H1 (cell line): ENCODE results near the gene EML4.

ENCODE experiments used
- CEBPB ChIP-seq: IDR thresholded peaks from 2 replicates; pipeline ENCODE4 v1.6.1; 2012; ENCODE audit warnings: low read depth, low read length
- JUN ChIP-seq: IDR thresholded peaks from 2 replicates; pipeline ENCODE4 v1.6.1; 2011; ENCODE audit warnings: low read depth, mild to moderate bottlenecking, improper control_type of control experiment, low read length
- YY1 ChIP-seq: IDR thresholded peaks from 2 replicates; pipeline ENCODE4 v1.6.1; 2011; ENCODE audit warnings: low read depth, mild to moderate bottlenecking, low read length
- ZNF274 ChIP-seq: IDR thresholded peaks from 2 replicates; pipeline ENCODE4 v1.7.0; 2012; ENCODE audit warnings: low read length, borderline replicate concordance; ENCODE audit errors: extremely low read depth
- TF ChIP-seq, protein P1 (sequence below), 3 experiments: IDR thresholded peaks; 1 replicate in 2 of 3; 2 replicates in 1 of 3; pipeline versions ENCODE4 v1.5.1 to v1.6.1; 2011; ENCODE audit warnings: low read length in 3 of 3, mild to moderate bottlenecking in 3 of 3, inconsistent platforms in 2 of 3, low read depth in 1 of 3, moderate library complexity in 1 of 3; ENCODE audit not compliant: insufficient read depth in 1 of 3; ENCODE audit errors: control extremely low read depth in 1 of 3
- TF ChIP-seq, protein P2 (sequence below): IDR thresholded peaks from 2 replicates; pipeline ENCODE4 v1.6.1; 2012; ENCODE audit warnings: inconsistent platforms
- TF ChIP-seq, protein P3 (sequence below): IDR thresholded peaks from 2 replicates; pipeline ENCODE4 v1.6.1; 2011; ENCODE audit warnings: low read length, improper control_type of control experiment

DNA sequence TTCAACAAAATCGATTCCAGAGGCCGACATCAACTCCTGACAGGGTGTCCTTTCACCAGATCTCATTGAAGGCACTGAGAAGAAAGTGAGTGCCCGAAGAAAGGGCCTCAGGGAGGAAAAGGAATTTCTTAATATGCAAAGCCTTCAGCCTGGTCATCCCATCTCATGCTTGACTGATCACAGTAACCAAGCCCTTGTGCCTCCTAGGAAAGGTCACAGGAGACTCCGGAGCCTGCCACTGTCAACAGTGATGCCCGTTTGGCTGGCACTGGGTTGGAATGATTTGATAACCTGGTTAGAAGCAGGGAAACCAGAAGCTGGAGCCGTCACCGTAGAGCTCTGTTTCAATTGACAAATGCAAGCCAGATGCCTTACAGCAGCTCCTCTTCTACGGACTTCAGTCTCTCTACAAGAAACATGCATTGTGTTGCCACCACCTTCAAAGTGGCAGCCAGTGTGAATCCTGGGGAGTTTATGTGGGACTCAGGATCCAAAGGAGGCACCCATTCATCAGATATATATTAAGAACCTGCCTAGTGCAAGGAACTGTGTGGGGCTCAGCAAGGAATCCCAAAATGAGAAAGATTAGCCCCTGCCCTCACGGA, 167.3 kb downstream of the EML4 start:
- TF ChIP-seq, protein P1, sequence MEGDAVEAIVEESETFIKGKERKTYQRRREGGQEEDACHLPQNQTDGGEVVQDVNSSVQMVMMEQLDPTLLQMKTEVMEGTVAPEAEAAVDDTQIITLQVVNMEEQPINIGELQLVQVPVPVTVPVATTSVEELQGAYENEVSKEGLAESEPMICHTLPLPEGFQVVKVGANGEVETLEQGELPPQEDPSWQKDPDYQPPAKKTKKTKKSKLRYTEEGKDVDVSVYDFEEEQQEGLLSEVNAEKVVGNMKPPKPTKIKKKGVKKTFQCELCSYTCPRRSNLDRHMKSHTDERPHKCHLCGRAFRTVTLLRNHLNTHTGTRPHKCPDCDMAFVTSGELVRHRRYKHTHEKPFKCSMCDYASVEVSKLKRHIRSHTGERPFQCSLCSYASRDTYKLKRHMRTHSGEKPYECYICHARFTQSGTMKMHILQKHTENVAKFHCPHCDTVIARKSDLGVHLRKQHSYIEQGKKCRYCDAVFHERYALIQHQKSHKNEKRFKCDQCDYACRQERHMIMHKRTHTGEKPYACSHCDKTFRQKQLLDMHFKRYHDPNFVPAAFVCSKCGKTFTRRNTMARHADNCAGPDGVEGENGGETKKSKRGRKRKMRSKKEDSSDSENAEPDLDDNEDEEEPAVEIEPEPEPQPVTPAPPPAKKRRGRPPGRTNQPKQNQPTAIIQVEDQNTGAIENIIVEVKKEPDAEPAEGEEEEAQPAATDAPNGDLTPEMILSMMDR (IDR thresholded peaks at IDR 0.05; ENCODE audit: control extremely low read depth in 1 of 3, insufficient read depth in 1 of 3, low read depth in 1 of 3, low read length in 3 of 3): no peak
- TF ChIP-seq YY1 (no peak), ZNF274 (no peak), JUN (no peak), CEBPB (no peak)
- TF ChIP-seq, protein P2, sequence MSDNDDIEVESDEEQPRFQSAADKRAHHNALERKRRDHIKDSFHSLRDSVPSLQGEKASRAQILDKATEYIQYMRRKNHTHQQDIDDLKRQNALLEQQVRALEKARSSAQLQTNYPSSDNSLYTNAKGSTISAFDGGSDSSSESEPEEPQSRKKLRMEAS: no peak
- TF ChIP-seq, protein P3, sequence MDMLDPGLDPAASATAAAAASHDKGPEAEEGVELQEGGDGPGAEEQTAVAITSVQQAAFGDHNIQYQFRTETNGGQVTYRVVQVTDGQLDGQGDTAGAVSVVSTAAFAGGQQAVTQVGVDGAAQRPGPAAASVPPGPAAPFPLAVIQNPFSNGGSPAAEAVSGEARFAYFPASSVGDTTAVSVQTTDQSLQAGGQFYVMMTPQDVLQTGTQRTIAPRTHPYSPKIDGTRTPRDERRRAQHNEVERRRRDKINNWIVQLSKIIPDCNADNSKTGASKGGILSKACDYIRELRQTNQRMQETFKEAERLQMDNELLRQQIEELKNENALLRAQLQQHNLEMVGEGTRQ: no peak
